Liver (tissue), 3 donors: Measurements from ENCODE around the gene COL11A2.

Source experiments
- CTCF ChIP-seq: fragments of 150-350 bp; IDR thresholded peaks from 2 replicates; pipeline ENCODE4 v1.5.1; 2017; ENCODE audit warnings: improper control_type of control experiment, low read depth, low read length; ENCODE audit not compliant: missing input control
- GABPA ChIP-seq, 2 donors: IDR thresholded peaks in 1 of 2; conservative IDR thresholded peaks in 1 of 2; 2 replicates each; pipeline ENCODE4 v1.6.1; 2016; ENCODE audit warnings: antibody characterized with exemption in 2 of 2, mild to moderate bottlenecking in 1 of 2, moderate library complexity in 1 of 2
- TAF1 ChIP-seq: conservative IDR thresholded peaks from 2 replicates; pipeline ENCODE4 v1.6.1; 2016; ENCODE audit warnings: antibody characterized with exemption, mild to moderate bottlenecking
- ZBTB33 ChIP-seq: IDR thresholded peaks from 2 replicates; pipeline ENCODE4 v1.6.1; 2016; ENCODE audit warnings: antibody characterized with exemption
- donor health status: healthy.
- donor health status: healthy.

GRCh38 chr6:33116417-33116816, 75.8 kb downstream of the COL11A2 start:
- TF ChIP-seq CTCF (no peak), GABPA (IDR thresholded peaks at IDR 0.05 in 1 of 2, conservative IDR thresholded peaks at IDR 0.05 in 1 of 2) (no peak), TAF1 (no peak), ZBTB33 (no peak)
